ENCODE results near the gene KIAA0040. TPM values are rescaled to one million over a fixed set of nuclear protein-coding genes. Genes with fewer than 3 reads are reported as not detected.

KIAA0040 gene
- total RNA-seq, 1 experiment from 2014 or later: 0.31 TPM

DNA sequence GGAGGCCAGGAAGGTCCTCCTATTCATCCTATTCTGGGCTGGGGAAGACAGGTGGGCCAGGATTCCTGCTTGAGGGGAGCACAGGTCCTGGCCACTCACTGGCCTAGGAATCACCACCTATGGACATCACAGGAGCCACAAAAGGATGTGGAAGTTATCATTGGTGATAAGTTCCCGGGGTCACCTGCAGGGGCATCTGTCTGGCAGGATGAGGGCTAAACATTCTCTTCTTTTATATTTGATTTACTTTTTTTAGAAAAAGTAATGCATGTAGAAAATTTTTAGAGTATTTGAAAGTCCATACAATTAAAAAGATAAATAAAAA, 33.2 kb upstream of the KIAA0040 start:
- BruUV-seq (replicated peaks): no TSS peak
- no peak for TF ChIP-seq SIN3A (IDR thresholded peaks at IDR 0.05; ENCODE audit: borderline replicate concordance, insufficient read depth, low read depth, low read length)
- TF ChIP-seq, protein P1, sequence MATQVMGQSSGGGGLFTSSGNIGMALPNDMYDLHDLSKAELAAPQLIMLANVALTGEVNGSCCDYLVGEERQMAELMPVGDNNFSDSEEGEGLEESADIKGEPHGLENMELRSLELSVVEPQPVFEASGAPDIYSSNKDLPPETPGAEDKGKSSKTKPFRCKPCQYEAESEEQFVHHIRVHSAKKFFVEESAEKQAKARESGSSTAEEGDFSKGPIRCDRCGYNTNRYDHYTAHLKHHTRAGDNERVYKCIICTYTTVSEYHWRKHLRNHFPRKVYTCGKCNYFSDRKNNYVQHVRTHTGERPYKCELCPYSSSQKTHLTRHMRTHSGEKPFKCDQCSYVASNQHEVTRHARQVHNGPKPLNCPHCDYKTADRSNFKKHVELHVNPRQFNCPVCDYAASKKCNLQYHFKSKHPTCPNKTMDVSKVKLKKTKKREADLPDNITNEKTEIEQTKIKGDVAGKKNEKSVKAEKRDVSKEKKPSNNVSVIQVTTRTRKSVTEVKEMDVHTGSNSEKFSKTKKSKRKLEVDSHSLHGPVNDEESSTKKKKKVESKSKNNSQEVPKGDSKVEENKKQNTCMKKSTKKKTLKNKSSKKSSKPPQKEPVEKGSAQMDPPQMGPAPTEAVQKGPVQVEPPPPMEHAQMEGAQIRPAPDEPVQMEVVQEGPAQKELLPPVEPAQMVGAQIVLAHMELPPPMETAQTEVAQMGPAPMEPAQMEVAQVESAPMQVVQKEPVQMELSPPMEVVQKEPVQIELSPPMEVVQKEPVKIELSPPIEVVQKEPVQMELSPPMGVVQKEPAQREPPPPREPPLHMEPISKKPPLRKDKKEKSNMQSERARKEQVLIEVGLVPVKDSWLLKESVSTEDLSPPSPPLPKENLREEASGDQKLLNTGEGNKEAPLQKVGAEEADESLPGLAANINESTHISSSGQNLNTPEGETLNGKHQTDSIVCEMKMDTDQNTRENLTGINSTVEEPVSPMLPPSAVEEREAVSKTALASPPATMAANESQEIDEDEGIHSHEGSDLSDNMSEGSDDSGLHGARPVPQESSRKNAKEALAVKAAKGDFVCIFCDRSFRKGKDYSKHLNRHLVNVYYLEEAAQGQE (IDR thresholded peaks at IDR 0.05; ENCODE audit: insufficient read depth in 1 of 2, low read depth in 2 of 2, low read length in 1 of 2): no peak
- TF ChIP-seq POLR2AphosphoS5 (IDR thresholded peaks at IDR 0.05; ENCODE audit: low read depth, low read length): no peak
- no peak for TF ChIP-seq CTCF (IDR thresholded peaks at IDR 0.05)
- no peak for TF ChIP-seq TCF7L2 (IDR thresholded peaks at IDR 0.05; ENCODE audit: low read depth, low read length)

GRCh38 chr1:175222296-175222938, 29.8 kb upstream of the KIAA0040 start:
- ChIA-PET CTCF (no interaction called here), POLR2A (no interaction called here)
- no peak overlapping the region for H3K4me3 ChIP-seq (ENCODE audit: low read depth in 2 of 2, low read length in 2 of 2)
- ATAC-seq (no peak), DNase-seq (ENCODE audit: low read depth, low spot score) (no peak)
- no peaks in the 10 kb centered on the region for H3K4me1 ChIP-seq (ENCODE audit: control insufficient read depth, insufficient read depth, low read length)
- H3K36me3 ChIP-seq (ENCODE audit: control insufficient read depth, insufficient read depth, low read length): no peaks in the 10 kb centered on the region
- no peaks in the 10 kb centered on the region for H3K9me3 ChIP-seq (ENCODE audit: control insufficient read depth, insufficient read depth, low read depth, low read length)
- TF ChIP-seq POLR2AphosphoS5 (IDR thresholded peaks at IDR 0.05; ENCODE audit: low read depth, low read length): no peak
- in situ Hi-C loops (cut with HindIII; ENCODE audit: low pct_unique_long_range_greater_than_20kb, low sequenced_read_pairs): no loop called here
- no TSS peak for BruUV-seq (replicated peaks)
- no peak overlapping the region for H3K27ac ChIP-seq (ENCODE audit: low read length)
- no peaks in the 10 kb centered on the region for H3K27me3 ChIP-seq (ENCODE audit: control insufficient read depth, insufficient read depth, low read length)
- intact Hi-C loops (cut with micrococcal nuclease; ENCODE audit: unreplicated experiment): no loop called here

More for the DNA sequence above, 33.2 kb upstream of the KIAA0040 start:
- Histone ChIP-seq H3K36me3 (ENCODE audit: control insufficient read depth, insufficient read depth, low read length) (no peaks in the 10 kb centered on the region), H3K9me3 (ENCODE audit: control insufficient read depth, insufficient read depth, low read depth, low read length) (no peaks in the 10 kb centered on the region), H3K27me3 (ENCODE audit: control insufficient read depth, insufficient read depth, low read length) (no peaks in the 10 kb centered on the region), H3K27ac (ENCODE audit: low read length) (no peak overlapping the region), H3K4me3 (ENCODE audit: low read depth in 2 of 2, low read length in 2 of 2) (no peak overlapping the region), H3K4me1 (ENCODE audit: control insufficient read depth, insufficient read depth, low read length) (no peaks in the 10 kb centered on the region)
- no peak for DNase-seq (ENCODE audit: low read depth, low spot score)
- ChIA-PET CTCF (no interaction called here), POLR2A (no interaction called here)
- in situ Hi-C loops (cut with HindIII; ENCODE audit: low pct_unique_long_range_greater_than_20kb, low sequenced_read_pairs) (no loop called here), intact Hi-C loops (cut with micrococcal nuclease; ENCODE audit: unreplicated experiment) (no loop called here)
- no peak for ATAC-seq

DNA sequence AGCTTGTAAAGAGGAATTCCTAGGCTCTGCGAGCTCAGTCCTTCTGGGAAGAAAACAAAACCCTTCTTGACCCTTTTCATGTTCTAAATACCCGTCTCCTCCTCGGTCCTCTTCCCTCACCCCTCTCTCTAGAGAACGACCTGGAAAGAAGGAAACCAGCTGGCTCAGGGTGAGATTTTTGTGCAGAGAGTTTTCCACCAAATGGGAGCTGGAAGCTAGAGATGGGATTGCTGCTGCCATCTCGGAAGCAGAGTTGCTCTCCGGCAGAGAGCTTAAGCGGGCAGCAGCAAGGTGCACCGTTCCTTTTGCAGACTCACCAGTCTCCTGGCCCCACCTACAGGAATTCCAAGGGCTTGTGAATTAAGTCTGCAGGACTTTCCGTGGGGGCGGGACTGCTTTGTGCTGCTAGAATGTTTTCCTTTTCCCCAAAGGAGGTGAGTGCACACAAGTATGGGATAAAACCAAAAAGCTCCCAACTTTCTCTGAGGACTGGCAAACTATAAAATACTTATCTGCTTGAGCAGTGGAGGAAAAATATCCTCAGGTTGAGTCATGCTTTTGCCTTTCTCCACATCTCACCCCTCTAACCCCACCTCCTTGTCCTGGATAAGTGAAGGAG, 29.1 kb upstream of the KIAA0040 start:
- BruUV-seq (replicated peaks): no TSS peak
- intact Hi-C loops (cut with micrococcal nuclease; ENCODE audit: unreplicated experiment): no loop called here
- Histone ChIP-seq H3K36me3 (ENCODE audit: control insufficient read depth, insufficient read depth, low read length) (no peaks in the 10 kb centered on the region), H3K4me3 (ENCODE audit: low read depth in 2 of 2, low read length in 2 of 2) (no peak overlapping the region), H3K27ac (ENCODE audit: low read length) (no peak overlapping the region), H3K4me1 (ENCODE audit: control insufficient read depth, insufficient read depth, low read length) (no peaks in the 10 kb centered on the region), H3K27me3 (ENCODE audit: control insufficient read depth, insufficient read depth, low read length) (no peaks in the 10 kb centered on the region), H3K9me3 (ENCODE audit: control insufficient read depth, insufficient read depth, low read depth, low read length) (no peaks in the 10 kb centered on the region)
- ChIA-PET POLR2A (no interaction called here), CTCF (no interaction called here)
- in situ Hi-C loops (cut with HindIII; ENCODE audit: low pct_unique_long_range_greater_than_20kb, low sequenced_read_pairs): no loop called here
- DNase-seq (ENCODE audit: low read depth, low spot score): no peak
- TF ChIP-seq POLR2AphosphoS5 (IDR thresholded peaks at IDR 0.05; ENCODE audit: low read depth, low read length) (no peak), TCF7L2 (IDR thresholded peaks at IDR 0.05; ENCODE audit: low read depth, low read length) (no peak), SIN3A (IDR thresholded peaks at IDR 0.05; ENCODE audit: borderline replicate concordance, insufficient read depth, low read depth, low read length) (no peak), CTCF (IDR thresholded peaks at IDR 0.05) (no peak)
- TF ChIP-seq, protein P1 (IDR thresholded peaks at IDR 0.05; ENCODE audit: insufficient read depth in 1 of 2, low read depth in 2 of 2, low read length in 1 of 2): no peak
- ATAC-seq: no peak

Data from Panc1 (cell line).